Stimulated activated CD4-positive, alpha-beta T cell treated with anti-CD3 and anti-CD28 coated beads, Interleukin-4, amount 100 ng/mL, for 24 hours (primary cell): Measurements from ENCODE around the gene ZMYND8.
"Not testable (repeated sequence)": the region's sequence is repeated elsewhere in the genome, so short reads cannot be mapped to it uniquely, and the experiment has no call there.

Source experiments
- DNase-seq: peaks from one replicate; pipeline ENCODE4 v3.0.0-alpha.2; 2020

Gene ZMYND8

DNA sequence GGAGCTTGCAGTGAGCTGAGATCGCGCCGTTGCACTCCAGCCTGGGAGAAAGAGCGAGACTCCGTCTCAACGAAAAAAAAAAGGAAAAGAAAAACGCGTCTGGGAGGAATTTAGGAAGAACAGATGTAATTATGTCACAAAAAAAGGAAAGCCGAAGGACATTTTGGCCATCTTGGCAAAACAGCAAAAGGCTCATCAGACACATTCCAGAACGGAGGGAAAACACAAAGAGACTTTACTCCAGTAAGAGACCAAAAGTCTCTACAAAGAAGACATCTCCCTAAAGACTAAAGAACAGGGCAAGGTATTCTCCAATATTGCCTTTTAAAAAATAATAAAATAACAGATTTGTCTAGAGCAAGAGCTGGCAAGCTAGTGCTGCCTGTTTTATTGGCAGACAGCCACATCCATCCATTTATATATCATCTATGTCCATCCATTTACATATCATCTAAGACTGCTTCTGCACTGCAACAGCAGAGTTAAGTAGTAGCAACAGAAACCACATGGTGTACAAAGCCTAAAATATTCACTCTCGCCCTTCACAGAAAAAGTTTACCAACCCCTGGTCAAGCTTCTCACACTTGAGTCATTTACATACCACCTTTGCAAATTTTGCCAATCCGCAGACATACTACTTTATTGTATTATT, 133.9 kb downstream of the ZMYND8 start:
- DNase-seq, result no peak

DNA sequence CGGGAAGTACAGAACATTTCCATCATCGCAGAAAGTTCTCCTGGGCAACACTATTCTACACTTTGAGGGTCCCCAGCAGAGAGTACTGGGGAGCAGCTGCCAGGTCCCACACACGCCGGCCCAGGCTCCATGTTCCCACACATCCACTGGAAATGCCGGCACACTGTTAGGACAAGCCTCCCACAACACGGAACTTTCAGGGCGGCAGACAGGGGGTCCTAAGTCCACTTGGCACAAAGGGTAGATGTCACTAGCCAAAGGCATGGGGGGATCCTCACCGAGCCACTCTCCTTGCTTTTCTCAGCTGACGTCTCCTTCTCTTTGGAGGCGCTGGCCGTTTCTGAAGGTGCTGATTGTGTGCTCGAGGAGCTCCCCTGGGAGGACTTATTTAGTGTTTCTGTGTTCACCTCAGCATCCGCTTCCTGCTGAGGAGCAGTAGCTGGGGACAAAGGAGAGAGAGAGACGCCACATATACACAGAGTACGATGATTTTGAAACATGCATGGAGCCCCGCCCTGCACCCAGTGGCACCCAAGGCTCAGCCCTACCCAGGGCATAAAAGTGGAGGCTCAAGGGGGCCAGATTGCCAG, 135.4 kb downstream of the ZMYND8 start:
- DNase-seq, result no peak

GRCh38 chr20:47220161-47220582, 136.3 kb downstream of the ZMYND8 start:
- peak; percentile 65 for DNase-seq

GRCh38 chr20:47217482-47218446, 138.7 kb downstream of the ZMYND8 start:
- no peak for DNase-seq

DNA sequence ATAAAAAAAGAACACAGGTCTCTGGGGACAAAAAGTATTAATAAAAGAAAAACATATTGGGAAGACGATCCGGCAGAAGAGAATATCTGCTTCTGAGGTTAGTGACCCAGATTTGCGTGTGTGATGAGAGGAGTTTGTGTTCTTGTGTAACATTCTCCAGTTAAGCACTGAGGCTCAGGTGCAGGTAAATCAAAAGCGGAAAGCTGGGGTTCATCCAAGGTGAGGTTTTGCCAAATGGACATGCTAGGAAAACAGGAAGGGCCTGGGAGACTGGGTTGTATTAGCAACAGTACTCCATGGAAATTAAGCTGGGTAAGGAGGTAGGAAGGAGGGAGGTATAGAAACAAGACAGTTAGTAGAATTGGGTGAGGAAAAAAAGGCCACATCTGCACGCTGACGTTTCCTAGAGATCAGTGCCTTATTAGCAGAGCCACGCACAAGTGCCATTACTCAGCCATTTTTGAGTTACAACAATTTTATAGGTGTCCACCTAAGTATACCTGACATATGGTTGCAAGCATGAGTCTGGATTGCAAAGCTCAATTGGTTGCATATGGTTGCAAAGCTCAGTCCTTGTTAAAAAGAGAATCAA, 139.6 kb downstream of the ZMYND8 start:
- DNase-seq, result no peak

- DNase-seq, result no peak
Measured at GRCh38 chr20:47215653-47216397, 140.7 kb downstream of the ZMYND8 start.

- no peak for DNase-seq
Measured at GRCh38 chr20:47213966-47214365, 142.5 kb downstream of the ZMYND8 start.

- no peak for DNase-seq
Measured at GRCh38 chr20:47212606-47213207, 143.8 kb downstream of the ZMYND8 start.

GRCh38 chr20:47211036-47211435, 145.5 kb downstream of the ZMYND8 start:
- no peak for DNase-seq

DNA sequence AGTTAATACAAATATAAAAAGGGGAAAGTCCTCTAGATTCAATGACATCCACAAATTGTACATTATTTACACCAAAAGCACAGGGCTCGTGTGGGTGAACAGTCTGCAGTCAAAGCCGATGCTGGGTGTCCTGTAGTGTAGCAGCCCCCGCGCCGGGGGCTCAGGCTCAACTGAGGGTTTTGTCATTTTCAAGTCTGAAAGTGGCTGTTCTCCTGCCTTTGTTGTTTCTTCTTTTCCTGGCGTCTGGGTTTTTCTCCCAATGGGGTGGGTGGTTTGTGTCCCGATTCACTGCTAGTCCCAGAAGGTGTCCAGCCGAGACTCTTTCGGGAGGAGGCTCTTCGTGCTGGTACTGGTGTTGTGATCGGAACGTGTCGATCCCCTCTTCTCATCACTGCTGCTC, 146.0 kb downstream of the ZMYND8 start:
- no peak for DNase-seq

DNA sequence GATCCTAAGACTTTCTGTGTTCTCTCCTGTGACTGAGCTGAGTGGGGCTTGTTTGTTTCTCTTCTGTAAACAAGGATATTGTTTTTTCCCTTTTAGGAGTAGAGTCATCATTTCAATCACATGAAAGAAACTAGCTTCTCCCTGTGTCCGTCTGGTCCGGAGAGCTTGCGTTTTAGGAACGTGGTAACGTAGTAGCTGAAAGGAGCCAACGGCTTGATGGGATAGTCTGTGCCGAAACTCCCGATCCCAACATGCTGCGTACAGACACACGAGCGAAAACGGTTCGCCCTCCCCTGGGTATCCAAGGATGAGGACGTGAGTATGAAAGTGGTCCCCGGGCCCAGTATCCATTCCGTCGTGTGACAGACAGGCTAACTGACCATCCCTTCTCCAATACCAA, 146.5 kb downstream of the ZMYND8 start:
- no peak for DNase-seq

DNA sequence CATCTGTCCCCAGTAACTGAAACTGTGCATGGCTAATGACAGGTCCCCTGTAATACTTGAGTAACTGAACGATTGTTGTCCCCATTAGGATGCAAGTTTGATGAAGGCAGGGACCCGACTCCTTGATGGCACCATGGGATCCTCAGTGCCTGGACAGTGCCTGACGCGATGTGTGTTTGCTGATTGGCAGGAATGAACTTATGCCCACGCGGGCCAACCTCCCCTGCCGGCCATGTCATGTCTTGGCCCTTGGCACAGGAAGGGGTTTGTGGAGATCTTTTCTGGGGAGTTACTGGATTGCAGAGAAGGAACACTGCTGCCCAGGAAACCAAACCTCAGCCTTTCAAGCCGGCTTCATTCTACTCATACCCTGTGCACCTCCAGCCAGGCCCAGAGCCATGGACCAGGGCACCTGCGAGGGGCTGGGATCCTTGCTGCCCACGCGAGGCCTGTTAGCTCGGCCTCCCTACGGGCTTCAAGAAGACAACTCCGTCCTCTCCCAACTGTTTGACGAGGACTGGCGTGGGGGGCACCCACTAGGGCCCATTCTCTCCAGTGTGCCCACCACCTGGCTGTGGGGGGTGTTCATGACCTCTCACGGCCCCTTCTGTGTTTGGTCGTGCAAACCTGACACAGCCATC, 147.8 kb downstream of the ZMYND8 start:
- DNase-seq, result no peak

DNA sequence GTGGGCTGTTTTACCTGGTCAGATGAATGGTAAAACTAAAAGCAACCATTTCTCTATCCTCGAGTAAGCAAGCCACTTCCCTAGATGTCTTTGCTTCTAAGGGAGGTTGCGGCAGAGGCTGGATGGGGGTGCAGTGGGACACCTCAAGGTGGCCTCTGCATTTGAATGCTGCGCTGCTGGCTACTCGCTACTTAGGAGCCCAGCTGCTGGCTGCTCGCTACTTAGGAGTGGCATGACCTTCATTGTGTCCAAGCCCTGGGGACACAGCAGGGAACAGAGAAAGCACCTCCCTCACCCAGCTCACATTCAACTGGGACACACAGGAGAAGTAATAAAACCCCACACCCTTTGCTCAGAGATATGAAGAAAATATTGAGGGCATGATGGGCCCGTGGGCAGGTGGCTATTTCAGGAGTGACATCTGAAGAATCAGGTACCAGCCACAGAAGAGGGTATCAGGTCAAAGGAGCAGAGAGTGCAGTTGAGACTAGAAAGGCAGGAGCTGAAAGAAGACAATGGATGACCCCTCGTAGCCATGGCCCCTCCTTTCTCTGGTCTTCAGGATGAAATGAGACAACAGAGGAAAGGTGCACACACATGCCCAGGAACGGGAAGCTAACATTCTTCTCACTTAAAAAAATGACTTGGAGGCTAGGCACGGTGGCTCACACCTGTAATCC, 149.4 kb downstream of the ZMYND8 start:
- DNase-seq, result no peak

GRCh38 chr20:47206552-47206951, 149.9 kb downstream of the ZMYND8 start:
- not testable (repeated sequence) for DNase-seq

- no peak for DNase-seq
Measured at GRCh38 chr20:47205577-47206123, 150.8 kb downstream of the ZMYND8 start.

- not testable (repeated sequence) for DNase-seq
Measured at GRCh38 chr20:47204850-47205122, 151.7 kb downstream of the ZMYND8 start.

DNA sequence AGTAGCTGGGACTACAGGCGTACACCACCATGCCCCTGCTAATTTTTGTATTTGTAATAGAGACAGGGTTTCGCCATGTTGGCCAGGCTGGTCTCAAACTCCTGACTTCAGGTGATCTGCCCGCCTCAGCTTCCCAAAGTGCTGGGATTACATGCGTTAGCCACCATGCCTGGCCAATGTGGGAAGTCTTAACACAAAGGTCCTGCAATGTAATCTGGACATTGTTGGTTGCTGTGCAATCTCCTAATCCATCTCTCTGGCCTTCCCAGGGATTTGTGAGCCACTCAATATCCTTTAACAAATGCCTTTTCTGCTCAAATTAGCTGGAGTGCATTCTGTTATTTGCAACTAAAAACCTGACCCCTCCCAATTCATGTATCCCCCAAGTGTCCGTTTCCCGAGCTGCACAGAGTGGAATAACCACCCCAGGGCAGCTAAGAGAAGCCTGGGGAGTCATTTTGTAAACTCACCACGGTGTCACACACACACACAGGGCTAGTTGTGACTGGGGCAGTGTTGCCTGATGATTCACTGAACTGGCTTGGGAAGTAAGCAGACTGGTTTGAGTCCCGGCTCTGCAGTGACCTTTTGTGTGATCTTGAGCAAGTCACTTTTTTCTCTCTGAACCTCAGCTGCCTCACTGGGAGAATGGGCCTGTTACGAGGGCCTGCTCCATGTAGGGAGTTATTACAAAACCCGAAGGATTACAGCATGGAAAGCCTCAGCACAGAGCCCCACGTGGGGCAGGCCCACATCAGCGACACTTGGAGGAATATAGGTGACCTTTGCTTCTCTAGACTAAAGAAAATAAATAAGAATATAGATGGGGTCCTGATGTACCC, 152.3 kb downstream of the ZMYND8 start:
- DNase-seq, result no peak

- DNase-seq, result no peak
Measured at GRCh38 chr20:47202733-47203667, 153.5 kb downstream of the ZMYND8 start.
